DND-41 (cell line): ENCODE results near the gene C21orf91.

Source experiments
- ATAC-seq: fragments of 200-7000 bp; cut with Tn5 transposase; 3 replicates; pipeline ENCODE4 v1.9.1; 2021; ENCODE audit warnings: low read depth; ENCODE audit not compliant: insufficient read depth
- DNase-seq: peaks from one replicate; pipeline ENCODE4 v3.0.0-alpha.2; 2020
- H2AFZ ChIP-seq: 2 replicates; pipeline ENCODE4 v1.6.0; 2012; ENCODE audit warnings: low read depth, low read length
- H3K27ac ChIP-seq: 2 replicates; pipeline ENCODE4 v1.5.1; 2012; ENCODE audit warnings: low read length, inconsistent platforms
- H3K27me3 ChIP-seq: fragments of 200-600 bp; sonication (generic); 2 replicates; pipeline ENCODE4 v1.6.0; 2012; ENCODE audit warnings: low read length, mild to moderate bottlenecking, inconsistent platforms; ENCODE audit not compliant: insufficient read depth, poor library complexity
- H3K36me3 ChIP-seq: 2 replicates; pipeline ENCODE4 v1.5.1; 2012; ENCODE audit warnings: low read length, inconsistent platforms; ENCODE audit not compliant: insufficient read depth
- H3K4me1 ChIP-seq: 2 replicates; pipeline ENCODE4 v1.5.1; 2012; ENCODE audit warnings: mild to moderate bottlenecking, low read length; ENCODE audit not compliant: insufficient read depth
- H3K4me2 ChIP-seq: 2 replicates; pipeline ENCODE4 v1.6.0; 2012; ENCODE audit warnings: mild to moderate bottlenecking, moderate library complexity, low read length, inconsistent platforms; ENCODE audit not compliant: insufficient read depth
- H3K4me3 ChIP-seq, 2 experiments: fragments of 200-600 bp in 1 of 2; shearing (Covaris generic) in 1 of 2; 2 replicates each; pipeline ENCODE4 v1.5.1; 2012 to 2016; ENCODE audit warnings: inconsistent platforms in 2 of 2, low read length in 2 of 2, mild to moderate bottlenecking in 2 of 2, low read depth in 1 of 2, moderate library complexity in 1 of 2
- H3K79me2 ChIP-seq: 2 replicates; pipeline ENCODE4 v1.6.0; 2012; ENCODE audit warnings: low read length, inconsistent platforms; ENCODE audit not compliant: insufficient read depth
- H3K9ac ChIP-seq: 2 replicates; pipeline ENCODE4 v1.6.0; 2012; ENCODE audit warnings: low read depth, mild to moderate bottlenecking, inconsistent platforms, low read length, moderate library complexity
- H3K9me3 ChIP-seq: 2 replicates; pipeline ENCODE4 v1.5.1; 2012; ENCODE audit warnings: low read length, moderate library complexity, mild to moderate bottlenecking, inconsistent platforms; ENCODE audit not compliant: insufficient read depth, severe bottlenecking
- H4K20me1 ChIP-seq: 2 replicates; pipeline ENCODE4 v1.6.0; 2012; ENCODE audit warnings: low read length; ENCODE audit not compliant: insufficient read depth
- EZH2 ChIP-seq: IDR thresholded peaks from 3 replicates; pipeline ENCODE4 v1.6.1; 2012; ENCODE audit warnings: borderline replicate concordance, low read depth, mild to moderate bottlenecking, moderate library complexity, low read length, inconsistent platforms; ENCODE audit not compliant: severe bottlenecking
- TF ChIP-seq, protein P1 (sequence below): IDR thresholded peaks from 2 replicates; pipeline ENCODE4 v1.5.1; 2012; ENCODE audit warnings: borderline replicate concordance, low read length, moderate library complexity, mild to moderate bottlenecking; ENCODE audit not compliant: poor library complexity, severe bottlenecking; ENCODE audit errors: extremely low read depth

C21orf91 gene

DNA sequence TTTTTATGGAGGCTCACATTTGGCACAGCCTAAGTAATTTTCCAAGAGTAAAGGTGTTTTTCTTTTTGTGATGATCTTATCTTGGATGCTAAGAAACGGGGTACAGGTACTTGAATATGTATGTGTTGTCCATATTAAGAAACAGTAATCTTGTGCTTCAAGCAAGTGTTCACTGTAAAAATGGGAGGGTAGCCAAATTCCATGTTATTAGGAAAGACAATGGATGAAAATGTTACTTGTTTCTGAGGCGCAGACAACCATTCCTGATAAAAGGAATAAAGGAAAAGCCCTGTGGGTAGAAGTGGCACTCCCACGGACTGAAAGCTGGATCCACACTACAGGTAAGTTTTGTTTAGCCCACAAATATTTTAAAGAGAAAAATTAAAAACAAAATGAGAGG is 15.6 kb downstream of the C21orf91 start:
- TF ChIP-seq, protein P1, sequence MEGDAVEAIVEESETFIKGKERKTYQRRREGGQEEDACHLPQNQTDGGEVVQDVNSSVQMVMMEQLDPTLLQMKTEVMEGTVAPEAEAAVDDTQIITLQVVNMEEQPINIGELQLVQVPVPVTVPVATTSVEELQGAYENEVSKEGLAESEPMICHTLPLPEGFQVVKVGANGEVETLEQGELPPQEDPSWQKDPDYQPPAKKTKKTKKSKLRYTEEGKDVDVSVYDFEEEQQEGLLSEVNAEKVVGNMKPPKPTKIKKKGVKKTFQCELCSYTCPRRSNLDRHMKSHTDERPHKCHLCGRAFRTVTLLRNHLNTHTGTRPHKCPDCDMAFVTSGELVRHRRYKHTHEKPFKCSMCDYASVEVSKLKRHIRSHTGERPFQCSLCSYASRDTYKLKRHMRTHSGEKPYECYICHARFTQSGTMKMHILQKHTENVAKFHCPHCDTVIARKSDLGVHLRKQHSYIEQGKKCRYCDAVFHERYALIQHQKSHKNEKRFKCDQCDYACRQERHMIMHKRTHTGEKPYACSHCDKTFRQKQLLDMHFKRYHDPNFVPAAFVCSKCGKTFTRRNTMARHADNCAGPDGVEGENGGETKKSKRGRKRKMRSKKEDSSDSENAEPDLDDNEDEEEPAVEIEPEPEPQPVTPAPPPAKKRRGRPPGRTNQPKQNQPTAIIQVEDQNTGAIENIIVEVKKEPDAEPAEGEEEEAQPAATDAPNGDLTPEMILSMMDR = no peak
- TF ChIP-seq EZH2 = no peak
- ATAC-seq (no peak), DNase-seq (no peak)
- Histone ChIP-seq H3K27ac (no peak overlapping the region), H3K4me2 (no peak overlapping the region), H3K79me2 (peaks cover 3% of the 10 kb centered on the region; the same call in 1 of the 2 replicates), H3K4me1 (no peaks in the 10 kb centered on the region), H2AFZ (no peak overlapping the region), H3K27me3 (no peaks in the 10 kb centered on the region), H3K36me3 (peaks cover 22% of the 10 kb centered on the region), H3K9ac (no peak overlapping the region), H4K20me1 (peaks cover 5% of the 10 kb centered on the region; the same call in 1 of the 2 replicates), H3K9me3 (peaks cover 9% of the 10 kb centered on the region), H3K4me3 (no peak overlapping the region)

DNA sequence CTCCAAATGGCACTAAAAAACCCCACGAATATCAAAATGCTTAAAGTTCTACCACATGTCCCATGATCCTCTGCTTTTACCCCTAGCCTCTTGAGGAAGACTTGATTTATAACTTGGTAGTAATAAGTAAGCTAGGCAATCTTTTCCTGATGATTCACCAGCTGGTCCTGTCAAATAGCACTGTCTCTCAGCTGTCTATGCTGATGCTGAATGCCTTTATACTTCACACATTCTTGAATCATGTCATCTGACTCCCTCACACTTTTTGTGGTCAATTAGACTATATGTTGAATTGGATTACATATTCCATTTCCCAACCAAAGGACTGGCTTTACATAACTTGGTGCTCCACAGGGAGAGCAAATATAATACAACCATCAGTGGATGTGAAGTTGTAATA is 16.6 kb downstream of the C21orf91 start:
- Histone ChIP-seq H4K20me1 (peaks cover 5% of the 10 kb centered on the region; the same call in 1 of the 2 replicates), H3K79me2 (peaks cover 3% of the 10 kb centered on the region; the same call in 1 of the 2 replicates), H3K9ac (no peak overlapping the region), H3K9me3 (no peaks in the 10 kb centered on the region), H3K4me2 (no peak overlapping the region), H3K27ac (no peak overlapping the region), H2AFZ (no peak overlapping the region), H3K4me3 (no peak overlapping the region), H3K4me1 (no peaks in the 10 kb centered on the region), H3K36me3 (peaks cover 12% of the 10 kb centered on the region), H3K27me3 (no peaks in the 10 kb centered on the region)
- no peak for ATAC-seq
- no peak for TF ChIP-seq EZH2
- TF ChIP-seq, protein P1 = no peak
- DNase-seq = no peak

DNA sequence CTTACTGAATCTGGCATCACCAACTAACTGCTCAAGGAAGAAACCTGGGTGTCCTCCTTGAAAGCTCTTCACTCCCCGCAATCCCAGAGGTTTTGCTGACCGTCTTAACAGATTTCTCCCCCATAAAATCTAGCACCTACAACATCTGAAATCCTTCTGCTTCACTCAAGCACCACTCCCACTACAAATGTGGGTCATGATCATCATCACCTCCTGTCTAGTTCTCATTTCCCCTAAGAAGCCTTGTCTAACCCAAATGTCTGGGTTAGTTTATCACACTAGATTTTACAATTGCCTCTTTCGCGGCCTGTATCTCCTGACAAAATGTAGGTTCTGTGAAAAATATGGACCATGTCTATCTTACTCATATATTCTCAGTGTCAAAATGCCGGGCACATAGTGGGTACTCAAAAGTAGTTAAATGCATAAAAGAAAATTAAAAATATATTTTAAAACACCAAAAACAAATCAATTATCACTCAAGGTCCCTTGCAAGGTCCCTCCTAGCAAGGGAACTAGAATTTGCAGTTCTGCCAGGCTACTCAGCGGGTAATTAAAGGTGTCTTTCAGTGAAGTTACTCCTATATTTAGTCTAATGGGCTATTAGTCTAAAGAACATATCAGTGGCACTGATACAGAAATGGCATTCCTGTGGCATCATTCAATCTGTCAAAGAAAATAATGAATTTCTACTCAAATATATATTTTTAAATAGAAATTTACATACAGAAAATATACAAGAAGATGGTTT is 19.6 kb downstream of the C21orf91 start:
- no peaks in the 10 kb centered on the region for H3K79me2 ChIP-seq
- no peak for ATAC-seq

More for the DNA sequence above, 19.6 kb downstream of the C21orf91 start:
- DNase-seq = no peak
- no peaks in the 10 kb centered on the region for H3K9me3 ChIP-seq
- no peak overlapping the region for H3K9ac ChIP-seq
- no peak overlapping the region for H2AFZ ChIP-seq
- H4K20me1 ChIP-seq = peaks cover 5% of the 10 kb centered on the region; the same call in 1 of the 2 replicates
- no peaks in the 10 kb centered on the region for H3K27me3 ChIP-seq
- H3K4me1 ChIP-seq = no peaks in the 10 kb centered on the region
- no peak overlapping the region for H3K4me3 ChIP-seq
- no peak overlapping the region for H3K27ac ChIP-seq
- TF ChIP-seq, protein P1 = no peak
- no peak for TF ChIP-seq EZH2
- H3K36me3 ChIP-seq = peaks cover 24% of the 10 kb centered on the region; the same call in 1 of the 2 replicates
- H3K4me2 ChIP-seq = no peak overlapping the region
